GM12878 (cell line): ENCODE results near the gene FUZ. TPM values are rescaled to one million over a fixed set of nuclear protein-coding genes. Genes with fewer than 3 reads are reported as not detected.

ENCODE experiments used
- EGR1 ChIP-seq, 2 experiments: IDR thresholded peaks; 1 replicate in 1 of 2; 2 replicates in 1 of 2; pipeline ENCODE4 v1.6.1; 2011 to 2012; ENCODE audit warnings: low read depth in 2 of 2, low read length in 2 of 2, borderline replicate concordance in 1 of 2, mild to moderate bottlenecking in 1 of 2, moderate library complexity in 1 of 2
- HCFC1 ChIP-seq: fragments of 150-350 bp; IDR thresholded peaks from 2 replicates; pipeline ENCODE4 v1.6.1; 2014; ENCODE audit warnings: low read length
- HDGF ChIP-seq: fragments of 450-650 bp; IDR thresholded peaks from 2 replicates; pipeline ENCODE4 v1.6.1; 2016; ENCODE audit warnings: antibody characterized with exemption
- JUND ChIP-seq: IDR thresholded peaks from 2 replicates; pipeline ENCODE4 v1.6.1; 2012; ENCODE audit warnings: low read depth, mild to moderate bottlenecking, low read length, improper control_type of control experiment, moderate library complexity
- MXI1 ChIP-seq: fragments of 150-350 bp; IDR thresholded peaks from 2 replicates; pipeline ENCODE4 v1.6.1; 2011; ENCODE audit warnings: low read depth, mild to moderate bottlenecking, inconsistent platforms, low read length, improper control_type of control experiment
- PAX8 ChIP-seq: fragments of 450-650 bp; IDR thresholded peaks from 2 replicates; pipeline ENCODE4 v1.6.1; 2017; ENCODE audit warnings: mild to moderate bottlenecking, moderate library complexity
- SMC3 ChIP-seq: IDR thresholded peaks from 2 replicates; pipeline ENCODE4 v1.6.1; 2011; ENCODE audit warnings: low read length, improper control_type of control experiment, borderline replicate concordance
- SPI1 ChIP-seq: IDR thresholded peaks from 2 replicates; pipeline ENCODE4 v1.6.1; 2011; ENCODE audit warnings: low read depth, mild to moderate bottlenecking, low read length, moderate library complexity, borderline replicate concordance; ENCODE audit not compliant: insufficient read depth
- YBX1 ChIP-seq: fragments of 450-650 bp; IDR thresholded peaks from 2 replicates; pipeline ENCODE4 v1.6.1; 2016; ENCODE audit warnings: antibody characterized with exemption
- ZBTB40 ChIP-seq: fragments of 450-650 bp; IDR thresholded peaks from 2 replicates; pipeline ENCODE4 v1.6.1; 2016; ENCODE audit warnings: mild to moderate bottlenecking, moderate library complexity, borderline replicate concordance
- ZNF687 ChIP-seq: fragments of 450-650 bp; IDR thresholded peaks from 2 replicates; pipeline ENCODE4 v1.6.1; 2017; ENCODE audit warnings: mild to moderate bottlenecking, moderate library complexity
- polyA plus RNA-seq, 11 experiments: library from polyadenylated mRNA; depleted of rRNA in 4 of 11; unstranded in 6 of 11; stranded (reverse) in 5 of 11; fragments of >200 nt; fragmentation: Nextera tagmentation in 4 of 11; fragmentation: Illumina TruSeq in 1 of 11; extraction: Ambion mirVana in 4 of 11; extraction: Trizol in 1 of 11; gene quantifications; 1 replicate in 1 of 11; 2 replicates in 10 of 11; pipeline versions ENCODE4 v1.2.1 to v1.2.3, GENCODE V29; 2011 to 2016; ENCODE audit warnings: inconsistent platforms in 2 of 11, missing spikeins in 2 of 11, low read depth in 1 of 11
- total RNA-seq, 4 experiments: library from RNA; depleted of rRNA in 3 of 4; stranded (reverse); fragments of >200 nt in 3 of 4; fragmentation: Illumina TruSeq in 1 of 4; extraction: Trizol in 1 of 4; gene quantifications; 2 replicates each; pipeline versions ENCODE4 v1.2.1 to v1.2.3, GENCODE V29; 2013 to 2021
- TF ChIP-seq, protein P1 (sequence below): fragments of 450-650 bp; IDR thresholded peaks from 2 replicates; pipeline ENCODE4 v1.6.1; 2017; ENCODE audit warnings: mild to moderate bottlenecking
- TF ChIP-seq, protein P2 (sequence below): fragments of 450-650 bp; IDR thresholded peaks from 2 replicates; pipeline ENCODE4 v1.6.1; 2017; ENCODE audit warnings: low read depth, mild to moderate bottlenecking, moderate library complexity
- TF ChIP-seq, protein P3 (sequence below): fragments of 450-650 bp; conservative IDR thresholded peaks from 2 replicates; pipeline ENCODE4 v1.6.1; 2017; ENCODE audit warnings: mild to moderate bottlenecking, moderate library complexity

Gene FUZ
- total and polyA plus RNA-seq, 10 of the 15 experiments (the other 5 are each of a cell fraction or from before 2014, with no cell fraction given): 0.18 to 11.5 (median 8.8) TPM

DNA sequence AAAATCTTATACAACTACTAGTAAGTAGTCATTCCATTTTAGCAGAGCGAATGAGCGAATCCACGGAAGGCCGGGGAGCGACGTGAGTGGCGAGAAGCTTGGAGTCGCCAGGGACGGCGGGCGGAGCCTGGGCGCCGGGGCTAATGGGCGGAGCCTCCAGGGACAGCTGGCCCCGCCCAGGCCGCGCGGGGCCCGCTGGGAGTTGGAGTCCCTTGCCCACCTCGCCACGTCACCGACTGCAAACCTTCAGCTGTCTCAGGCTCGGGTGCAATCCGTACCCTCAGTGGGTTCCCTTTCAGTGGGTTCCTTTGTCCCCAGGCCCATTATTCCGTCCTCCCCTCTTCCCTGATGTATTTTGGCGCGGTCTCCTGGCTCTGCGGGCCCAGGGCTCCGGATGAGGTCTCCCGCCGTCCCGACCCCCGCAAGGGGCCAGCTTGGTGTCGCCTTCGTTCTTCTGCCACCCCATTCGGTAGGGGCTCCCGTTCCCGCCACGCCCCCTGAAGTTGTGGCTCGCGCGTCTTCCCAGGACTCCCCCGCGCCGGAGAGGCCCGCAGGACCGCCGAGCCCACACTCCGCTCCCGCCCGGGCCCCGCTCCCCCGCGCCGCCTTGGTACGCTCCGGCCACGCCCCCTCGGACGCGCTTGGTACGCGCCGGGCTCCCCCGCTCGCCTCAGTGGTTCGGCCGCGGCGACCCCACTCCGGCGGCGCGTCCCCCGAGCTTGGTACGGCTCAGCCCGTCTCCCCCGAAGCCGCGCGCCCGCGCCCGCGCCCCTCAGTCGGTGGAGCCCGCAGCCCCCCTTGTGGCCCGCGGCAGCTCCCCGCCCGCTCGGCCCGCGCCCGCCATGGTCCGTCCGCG is 37.6 kb upstream of the FUZ start, which contains the start of gene PTOV1 (continued):
- TF ChIP-seq ZBTB40: peak; percentile 38; the same call in 1 of the 2 replicates
- TF ChIP-seq SPI1: no peak
- peak in 1 of 2 experiments; percentile 57; a peak in 1 of 3 replicates for TF ChIP-seq EGR1 (IDR thresholded peaks at IDR 0.05; ENCODE audit: borderline replicate concordance in 1 of 2, low read depth in 2 of 2, low read length in 2 of 2)
- peak; percentile 85 for TF ChIP-seq HCFC1
- TF ChIP-seq, protein P1, sequence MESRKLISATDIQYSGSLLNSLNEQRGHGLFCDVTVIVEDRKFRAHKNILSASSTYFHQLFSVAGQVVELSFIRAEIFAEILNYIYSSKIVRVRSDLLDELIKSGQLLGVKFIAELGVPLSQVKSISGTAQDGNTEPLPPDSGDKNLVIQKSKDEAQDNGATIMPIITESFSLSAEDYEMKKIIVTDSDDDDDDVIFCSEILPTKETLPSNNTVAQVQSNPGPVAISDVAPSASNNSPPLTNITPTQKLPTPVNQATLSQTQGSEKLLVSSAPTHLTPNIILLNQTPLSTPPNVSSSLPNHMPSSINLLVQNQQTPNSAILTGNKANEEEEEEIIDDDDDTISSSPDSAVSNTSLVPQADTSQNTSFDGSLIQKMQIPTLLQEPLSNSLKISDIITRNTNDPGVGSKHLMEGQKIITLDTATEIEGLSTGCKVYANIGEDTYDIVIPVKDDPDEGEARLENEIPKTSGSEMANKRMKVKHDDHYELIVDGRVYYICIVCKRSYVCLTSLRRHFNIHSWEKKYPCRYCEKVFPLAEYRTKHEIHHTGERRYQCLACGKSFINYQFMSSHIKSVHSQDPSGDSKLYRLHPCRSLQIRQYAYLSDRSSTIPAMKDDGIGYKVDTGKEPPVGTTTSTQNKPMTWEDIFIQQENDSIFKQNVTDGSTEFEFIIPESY: no peak
- TF ChIP-seq YBX1: no peak
- TF ChIP-seq, protein P2, sequence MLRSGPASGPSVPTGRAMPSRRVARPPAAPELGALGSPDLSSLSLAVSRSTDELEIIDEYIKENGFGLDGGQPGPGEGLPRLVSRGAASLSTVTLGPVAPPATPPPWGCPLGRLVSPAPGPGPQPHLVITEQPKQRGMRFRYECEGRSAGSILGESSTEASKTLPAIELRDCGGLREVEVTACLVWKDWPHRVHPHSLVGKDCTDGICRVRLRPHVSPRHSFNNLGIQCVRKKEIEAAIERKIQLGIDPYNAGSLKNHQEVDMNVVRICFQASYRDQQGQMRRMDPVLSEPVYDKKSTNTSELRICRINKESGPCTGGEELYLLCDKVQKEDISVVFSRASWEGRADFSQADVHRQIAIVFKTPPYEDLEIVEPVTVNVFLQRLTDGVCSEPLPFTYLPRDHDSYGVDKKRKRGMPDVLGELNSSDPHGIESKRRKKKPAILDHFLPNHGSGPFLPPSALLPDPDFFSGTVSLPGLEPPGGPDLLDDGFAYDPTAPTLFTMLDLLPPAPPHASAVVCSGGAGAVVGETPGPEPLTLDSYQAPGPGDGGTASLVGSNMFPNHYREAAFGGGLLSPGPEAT: peak; percentile 62
- TF ChIP-seq, protein P3, sequence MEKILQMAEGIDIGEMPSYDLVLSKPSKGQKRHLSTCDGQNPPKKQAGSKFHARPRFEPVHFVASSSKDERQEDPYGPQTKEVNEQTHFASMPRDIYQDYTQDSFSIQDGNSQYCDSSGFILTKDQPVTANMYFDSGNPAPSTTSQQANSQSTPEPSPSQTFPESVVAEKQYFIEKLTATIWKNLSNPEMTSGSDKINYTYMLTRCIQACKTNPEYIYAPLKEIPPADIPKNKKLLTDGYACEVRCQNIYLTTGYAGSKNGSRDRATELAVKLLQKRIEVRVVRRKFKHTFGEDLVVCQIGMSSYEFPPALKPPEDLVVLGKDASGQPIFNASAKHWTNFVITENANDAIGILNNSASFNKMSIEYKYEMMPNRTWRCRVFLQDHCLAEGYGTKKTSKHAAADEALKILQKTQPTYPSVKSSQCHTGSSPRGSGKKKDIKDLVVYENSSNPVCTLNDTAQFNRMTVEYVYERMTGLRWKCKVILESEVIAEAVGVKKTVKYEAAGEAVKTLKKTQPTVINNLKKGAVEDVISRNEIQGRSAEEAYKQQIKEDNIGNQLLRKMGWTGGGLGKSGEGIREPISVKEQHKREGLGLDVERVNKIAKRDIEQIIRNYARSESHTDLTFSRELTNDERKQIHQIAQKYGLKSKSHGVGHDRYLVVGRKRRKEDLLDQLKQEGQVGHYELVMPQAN: no peak
- TF ChIP-seq MXI1: peak; percentile 19; the same call in 1 of the 2 replicates
- 0 out of 2 replicates have a peak, but pooled peaks have one; percentile 45 for TF ChIP-seq ZNF687
- TF ChIP-seq SMC3: no peak
- TF ChIP-seq JUND: peak; percentile 98
- peak; percentile 94; the same call in 1 of the 2 replicates for TF ChIP-seq HDGF
- TF ChIP-seq PAX8: no peak
